H9 (cell line): ENCODE results near the gene FKTN. TPM values are rescaled to one million over a fixed set of nuclear protein-coding genes. Genes with fewer than 3 reads are reported as not detected.

Source experiments
- DNase-seq: peaks from one replicate; pipeline ENCODE4 v3.0.0-alpha.2; 2017
- H2AFZ ChIP-seq: one replicate; pipeline ENCODE4 v1.6.1; 2013; ENCODE audit warnings: mild to moderate bottlenecking, low read length, control low read depth, moderate library complexity
- H2AK5ac ChIP-seq: 2 replicates; pipeline ENCODE4 v1.6.1; 2013; ENCODE audit warnings: low read length, control low read depth, mixed read lengths; ENCODE audit not compliant: insufficient read length
- H2BK120ac ChIP-seq: one replicate; pipeline ENCODE4 v1.6.1; 2013; ENCODE audit warnings: low read depth, mild to moderate bottlenecking, low read length, control low read depth, inconsistent platforms; ENCODE audit not compliant: poor library complexity, severe bottlenecking
- H2BK12ac ChIP-seq: 2 replicates; pipeline ENCODE4 v1.6.1; 2013; ENCODE audit warnings: low read length, control low read depth, mixed read lengths, low read depth; ENCODE audit not compliant: insufficient read length
- H2BK15ac ChIP-seq: 2 replicates; pipeline ENCODE4 v1.6.1; 2013; ENCODE audit warnings: low read depth, low read length, control low read depth
- H2BK20ac ChIP-seq: one replicate; pipeline ENCODE4 v1.6.1; 2013; ENCODE audit warnings: low read depth, mild to moderate bottlenecking, low read length, control low read depth, inconsistent platforms; ENCODE audit not compliant: poor library complexity, severe bottlenecking
- H2BK5ac ChIP-seq: 2 replicates; pipeline ENCODE4 v1.6.1; 2013; ENCODE audit warnings: low read length, control low read depth, mixed read lengths; ENCODE audit not compliant: insufficient read length
- H3K14ac ChIP-seq: 2 replicates; pipeline ENCODE4 v1.6.1; 2013; ENCODE audit warnings: low read length, control low read depth; ENCODE audit not compliant: insufficient read depth
- H3K18ac ChIP-seq: 2 replicates; pipeline ENCODE4 v1.6.1; 2013; ENCODE audit warnings: low read depth, mild to moderate bottlenecking, mixed read lengths, low read length, control low read depth; ENCODE audit not compliant: insufficient read length
- H3K23ac ChIP-seq: 2 replicates; pipeline ENCODE4 v1.6.1; 2013; ENCODE audit warnings: low read length, control low read depth, mixed read lengths, low read depth; ENCODE audit not compliant: insufficient read length
- H3K23me2 ChIP-seq: 2 replicates; pipeline ENCODE4 v1.6.1; 2013; ENCODE audit warnings: low read depth, mild to moderate bottlenecking, mixed read lengths, low read length, control low read depth; ENCODE audit not compliant: insufficient read length, poor library complexity, severe bottlenecking
- H3K27ac ChIP-seq: 2 replicates; pipeline ENCODE4 v1.5.1; 2013; ENCODE audit warnings: low read length, control low read depth, mixed read lengths, low read depth; ENCODE audit not compliant: insufficient read length
- H3K27me3 ChIP-seq: 2 replicates; pipeline ENCODE4 v1.6.1; 2013; ENCODE audit warnings: low read length, control low read depth, inconsistent platforms; ENCODE audit not compliant: insufficient read depth
- H3K4ac ChIP-seq: 2 replicates; pipeline ENCODE4 v1.6.1; 2013; ENCODE audit warnings: low read depth, mild to moderate bottlenecking, control low read depth, inconsistent platforms, low read length, moderate library complexity
- H3K4me1 ChIP-seq: 2 replicates; pipeline ENCODE4 v1.6.1; 2013; ENCODE audit warnings: low read length, control low read depth, inconsistent platforms; ENCODE audit not compliant: insufficient read depth
- H3K4me2 ChIP-seq: 2 replicates; pipeline ENCODE4 v1.6.1; 2013; ENCODE audit warnings: low read length, control low read depth, mixed read lengths; ENCODE audit not compliant: insufficient read length, insufficient read depth
- H3K56ac ChIP-seq: 2 replicates; pipeline ENCODE4 v1.6.1; 2013; ENCODE audit warnings: low read depth, mild to moderate bottlenecking, mixed read lengths, low read length, control low read depth; ENCODE audit not compliant: insufficient read length
- H3K79me1 ChIP-seq: 2 replicates; pipeline ENCODE4 v1.6.1; 2013; ENCODE audit warnings: low read depth, mild to moderate bottlenecking, moderate library complexity, low read length, control low read depth, inconsistent platforms; ENCODE audit not compliant: insufficient read depth, poor library complexity, severe bottlenecking
- H3K79me2 ChIP-seq: 2 replicates; pipeline ENCODE4 v1.6.1; 2013; ENCODE audit warnings: low read length, control low read depth, inconsistent platforms; ENCODE audit not compliant: insufficient read depth
- H3K9ac ChIP-seq: 2 replicates; pipeline ENCODE4 v1.6.1; 2013; ENCODE audit warnings: low read length, control low read depth, mixed read lengths; ENCODE audit not compliant: insufficient read length; ENCODE audit errors: extremely low read depth
- H3K9me3 ChIP-seq: one replicate; pipeline ENCODE4 v1.6.1; 2013; ENCODE audit warnings: low read depth, low read length, inconsistent platforms; ENCODE audit not compliant: control insufficient read depth
- H3T11ph ChIP-seq: one replicate; pipeline ENCODE4 v1.6.1; 2013; ENCODE audit warnings: mild to moderate bottlenecking, low read length, control low read depth, inconsistent platforms
- H4K20me1 ChIP-seq: one replicate; pipeline ENCODE4 v1.6.1; 2013; ENCODE audit not compliant: control insufficient read depth, insufficient read length, insufficient read depth
- H4K5ac ChIP-seq: 2 replicates; pipeline ENCODE4 v1.6.1; 2013; ENCODE audit warnings: low read depth, mild to moderate bottlenecking, mixed read lengths, low read length, control low read depth; ENCODE audit not compliant: insufficient read length
- H4K8ac ChIP-seq: replicated peaks from 2 replicates; pipeline ENCODE4 v1.6.1; 2013; ENCODE audit warnings: low read length, control low read depth, mixed read lengths, low read depth; ENCODE audit not compliant: insufficient read length
- H4K91ac ChIP-seq: 2 replicates; pipeline ENCODE4 v1.6.1; 2013; ENCODE audit warnings: low read depth, mild to moderate bottlenecking, moderate library complexity, mixed read lengths, low read length, control low read depth; ENCODE audit not compliant: insufficient read length
- H3K27ac Mint-ChIP-seq, 3 experiments: 2 replicates in 2 of 3; 3 replicates in 1 of 3; pipeline ENCODE4 v1.8.0; 2020 to 2021; ENCODE audit warnings: mixed read lengths in 3 of 3, mild to moderate bottlenecking in 1 of 3, moderate library complexity in 1 of 3
- H3K27me3 Mint-ChIP-seq: 2 replicates; pipeline ENCODE4 v1.8.0; 2021; ENCODE audit warnings: low read depth, mild to moderate bottlenecking, moderate library complexity, mixed read lengths
- H3K36me3 Mint-ChIP-seq, 3 experiments: 2 replicates in 2 of 3; 3 replicates in 1 of 3; pipeline ENCODE4 v1.8.0; 2020 to 2021; ENCODE audit warnings: low read depth in 3 of 3, mixed read lengths in 3 of 3; ENCODE audit not compliant: insufficient read depth in 1 of 3
- H3K4me1 Mint-ChIP-seq, 2 experiments: 2 replicates each; pipeline ENCODE4 v1.8.0; 2020; ENCODE audit warnings: mixed read lengths in 2 of 2
- H3K4me3 Mint-ChIP-seq, 2 experiments: 2 replicates in 1 of 2; 3 replicates in 1 of 2; pipeline ENCODE4 v1.8.0; 2020 to 2021; ENCODE audit warnings: mild to moderate bottlenecking in 2 of 2, mixed read lengths in 2 of 2, moderate library complexity in 1 of 2
- H3K9me3 Mint-ChIP-seq, 2 experiments: 2 replicates in 1 of 2; 3 replicates in 1 of 2; pipeline ENCODE4 v1.8.0; 2020; ENCODE audit warnings: mild to moderate bottlenecking in 2 of 2, mixed read lengths in 2 of 2, moderate library complexity in 1 of 2
- CTCF ChIP-seq: fragments of 200-600 bp; sonication (generic); conservative IDR thresholded peaks from 3 replicates; pipeline ENCODE4 v1.8.0; 2021; ENCODE audit warnings: antibody characterized with exemption, mild to moderate bottlenecking
- WGBS: extraction: QIAGEN DNeasy Blood & Tissue Kit; methylation state at CpG from one replicate; pipeline ENCODE4 v1.1.7; 2013; ENCODE audit warnings: missing lambda C conversion rate, low lambda C conversion rate, mixed read lengths; ENCODE audit not compliant: insufficient read length; ENCODE audit errors: extremely low coverage; 5-methylcytosine and 5-hydroxymethylcytosine counted together
- total RNA-seq: library from RNA; stranded (reverse); gene quantifications from 2 replicates; pipeline ENCODE4 v1.2.1, GENCODE V29; 2021

The FKTN gene
- total RNA-seq, 1 experiment from 2014 or later, result 14.3 TPM

- H2BK120ac ChIP-seq, result no peak within 1 kb of the TSS
- H4K8ac ChIP-seq, result no peak within 1 kb of the TSS
- H3K27me3 ChIP-seq, result no peaks in the 10 kb centered on the region
- H2AFZ ChIP-seq, result no peak within 1 kb of the TSS
- no peak within 1 kb of the TSS for H3K56ac ChIP-seq
- H3K79me2 ChIP-seq, result no peaks in the 10 kb centered on the region
- no peak within 1 kb of the TSS for H3T11ph ChIP-seq
- H2BK12ac ChIP-seq, result no peak within 1 kb of the TSS
- H3K18ac ChIP-seq, result no peak within 1 kb of the TSS
- no peak within 1 kb of the TSS for H2BK5ac ChIP-seq
- H3K14ac ChIP-seq, result peak within 1 kb of the TSS; percentile 64; the same call in 1 of the 2 replicates
- Mint-ChIP-seq H3K4me1 (peaks cover 15 to 17% of the 10 kb centered on the region in 2 experiments), H3K36me3 (no peaks in the 10 kb centered on the region), H3K27me3 (peaks cover 36% of the 10 kb centered on the region), H3K27ac (no peak within 1 kb of the TSS), H3K4me3 (no peak within 1 kb of the TSS), H3K9me3 (no peaks in the 10 kb centered on the region; a peak in 1 of 5 replicates)
- WGBS, result no CpG with 5 or more reads among the region's 12 CpGs
- no peak within 1 kb of the TSS for H3K4me2 ChIP-seq
- H2BK20ac ChIP-seq, result no peak within 1 kb of the TSS
- no peaks in the 10 kb centered on the region for H3K23me2 ChIP-seq
- no peak for DNase-seq
- no peaks in the 10 kb centered on the region; the same call in 1 of the 2 replicates for H3K4me1 ChIP-seq
- no peak within 1 kb of the TSS for H3K9ac ChIP-seq
- no peak within 1 kb of the TSS for H2BK15ac ChIP-seq
- no peak within 1 kb of the TSS for H3K27ac ChIP-seq
- TF ChIP-seq CTCF, result no peak
- no peaks in the 10 kb centered on the region for H3K79me1 ChIP-seq
- H4K91ac ChIP-seq, result no peak within 1 kb of the TSS
- H4K20me1 ChIP-seq, result no peaks in the 10 kb centered on the region
- no peaks in the 10 kb centered on the region for H3K9me3 ChIP-seq
- H3K4ac ChIP-seq, result no peak within 1 kb of the TSS
- no peak within 1 kb of the TSS for H4K5ac ChIP-seq
- H3K23ac ChIP-seq, result no peak within 1 kb of the TSS
- H2AK5ac ChIP-seq, result no peak within 1 kb of the TSS
Observed at GRCh38 chr9:105662184-105663104, 104.5 kb downstream of the FKTN start, which contains the start of gene TAL2. TAL2 (plus strand) TSS chr9:105662457; CDS start chr9:105662497, 40 bp downstream.
